Stimulated activated CD8-positive, alpha-beta memory T cell treated with anti-CD3 and anti-CD28 coated beads, Interleukin-4, amount 100 ng/mL, for 1 hour (primary cell): Measurements from ENCODE around the gene ZG16B.

ENCODE experiments used
- DNase-seq, 2 donors: peaks; one replicate each; pipeline ENCODE4 v3.0.0-alpha.2; 2020; ENCODE audit warnings: low read depth in 2 of 2, low spot score in 1 of 2

Gene ZG16B

GRCh38 chr16:2804728-2805127 lies 25.4 kb upstream of the ZG16B start:
- no peak for DNase-seq

- no peak for DNase-seq
Measured at GRCh38 chr16:2806286-2806685, 23.8 kb upstream of the ZG16B start.

- no peak for DNase-seq
Measured at GRCh38 chr16:2808181-2808580, 21.9 kb upstream of the ZG16B start.

- DNase-seq, result no peak
Measured at GRCh38 chr16:2809149-2809760, 20.8 kb upstream of the ZG16B start.

- DNase-seq, result no peak
Measured at GRCh38 chr16:2810651-2811050, 19.5 kb upstream of the ZG16B start.

- DNase-seq, result no peak
Measured at GRCh38 chr16:2811703-2812471, 18.2 kb upstream of the ZG16B start.

GRCh38 chr16:2813771-2814221 lies 16.3 kb upstream of the ZG16B start:
- DNase-seq, result no peak

GRCh38 chr16:2814551-2815298 lies 15.4 kb upstream of the ZG16B start:
- DNase-seq, result no peak

- DNase-seq, result no peak
Measured at GRCh38 chr16:2815299-2815771, 14.8 kb upstream of the ZG16B start.

- no peak for DNase-seq
Measured at GRCh38 chr16:2816751-2817339, 13.3 kb upstream of the ZG16B start, which contains the start of gene PRSS21. PRSS21 (plus strand) TSS chr16:2817237; CDS start chr16:2817269, 32 bp downstream.

- DNase-seq, result no peak
Measured at GRCh38 chr16:2817340-2818271, 12.5 kb upstream of the ZG16B start.

GRCh38 chr16:2818272-2818876 lies 11.7 kb upstream of the ZG16B start:
- no peak for DNase-seq

GRCh38 chr16:2819179-2819938 lies 10.7 kb upstream of the ZG16B start:
- no peak for DNase-seq

GRCh38 chr16:2819939-2820835 lies 9.9 kb upstream of the ZG16B start:
- no peak for DNase-seq

- DNase-seq, result no peak
Measured at GRCh38 chr16:2820836-2821486, 9.1 kb upstream of the ZG16B start.

GRCh38 chr16:2821487-2822157 lies 8.5 kb upstream of the ZG16B start:
- DNase-seq, result no peak

GRCh38 chr16:2822158-2822495 lies 8.0 kb upstream of the ZG16B start:
- no peak for DNase-seq
